DND-41 (cell line): ENCODE data around the gene DNASE2B.

Source experiments
- CTCF ChIP-seq: IDR thresholded peaks from 2 replicates; pipeline ENCODE4 v1.5.1; 2012; ENCODE audit warnings: borderline replicate concordance, low read length, moderate library complexity, mild to moderate bottlenecking; ENCODE audit not compliant: poor library complexity, severe bottlenecking; ENCODE audit errors: extremely low read depth
- EZH2 ChIP-seq: IDR thresholded peaks from 3 replicates; pipeline ENCODE4 v1.6.1; 2012; ENCODE audit warnings: borderline replicate concordance, low read depth, mild to moderate bottlenecking, moderate library complexity, low read length, inconsistent platforms; ENCODE audit not compliant: severe bottlenecking

- no peak for TF ChIP-seq CTCF
- TF ChIP-seq EZH2 = no peak
Measured at GRCh38 chr1:84360316-84360715, 38.0 kb upstream of the DNASE2B start.
